GM12874 (cell line): ENCODE measurements around the gene IKZF1.

Experiments used
- TF ChIP-seq, protein P1 (sequence below): IDR thresholded peaks from 2 replicates; pipeline ENCODE4 v1.5.1; 2011; ENCODE audit warnings: low read depth, mild to moderate bottlenecking, control low read depth, low read length, moderate library complexity; ENCODE audit not compliant: insufficient read depth

The IKZF1 gene

DNA sequence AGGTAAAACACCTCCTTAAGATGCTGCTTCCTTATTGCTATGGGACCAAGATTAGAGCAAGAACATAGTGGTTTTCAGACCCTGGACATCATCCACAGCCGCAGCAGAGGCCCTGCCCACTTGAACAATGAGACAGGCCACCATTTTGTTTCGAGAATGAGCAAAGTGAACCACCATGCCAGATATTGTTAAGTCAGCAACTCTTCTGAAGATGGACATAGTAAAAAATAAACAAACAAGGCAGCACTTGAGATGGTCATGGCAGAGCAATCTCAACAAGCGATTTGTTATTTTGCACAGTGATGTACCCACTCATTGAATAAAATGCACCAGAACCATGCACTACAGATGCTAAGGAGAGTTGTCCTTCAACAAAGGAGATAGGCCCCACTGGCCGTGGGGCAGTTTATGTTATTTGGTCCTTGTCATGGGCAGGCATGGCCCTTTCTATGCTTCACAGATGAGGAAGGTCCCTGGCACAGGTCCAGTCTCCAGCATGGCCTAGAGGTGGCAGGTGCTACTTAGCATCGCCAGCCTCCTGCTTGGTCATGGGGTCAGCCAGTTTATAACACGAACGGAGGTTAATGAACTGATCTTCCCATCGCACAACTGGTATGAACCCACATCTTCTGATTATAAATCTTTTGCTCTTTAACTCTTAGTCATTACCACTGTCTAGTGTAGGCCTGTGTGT, 44.1 kb downstream of the IKZF1 start:
- TF ChIP-seq, protein P1, sequence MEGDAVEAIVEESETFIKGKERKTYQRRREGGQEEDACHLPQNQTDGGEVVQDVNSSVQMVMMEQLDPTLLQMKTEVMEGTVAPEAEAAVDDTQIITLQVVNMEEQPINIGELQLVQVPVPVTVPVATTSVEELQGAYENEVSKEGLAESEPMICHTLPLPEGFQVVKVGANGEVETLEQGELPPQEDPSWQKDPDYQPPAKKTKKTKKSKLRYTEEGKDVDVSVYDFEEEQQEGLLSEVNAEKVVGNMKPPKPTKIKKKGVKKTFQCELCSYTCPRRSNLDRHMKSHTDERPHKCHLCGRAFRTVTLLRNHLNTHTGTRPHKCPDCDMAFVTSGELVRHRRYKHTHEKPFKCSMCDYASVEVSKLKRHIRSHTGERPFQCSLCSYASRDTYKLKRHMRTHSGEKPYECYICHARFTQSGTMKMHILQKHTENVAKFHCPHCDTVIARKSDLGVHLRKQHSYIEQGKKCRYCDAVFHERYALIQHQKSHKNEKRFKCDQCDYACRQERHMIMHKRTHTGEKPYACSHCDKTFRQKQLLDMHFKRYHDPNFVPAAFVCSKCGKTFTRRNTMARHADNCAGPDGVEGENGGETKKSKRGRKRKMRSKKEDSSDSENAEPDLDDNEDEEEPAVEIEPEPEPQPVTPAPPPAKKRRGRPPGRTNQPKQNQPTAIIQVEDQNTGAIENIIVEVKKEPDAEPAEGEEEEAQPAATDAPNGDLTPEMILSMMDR, result no peak

DNA sequence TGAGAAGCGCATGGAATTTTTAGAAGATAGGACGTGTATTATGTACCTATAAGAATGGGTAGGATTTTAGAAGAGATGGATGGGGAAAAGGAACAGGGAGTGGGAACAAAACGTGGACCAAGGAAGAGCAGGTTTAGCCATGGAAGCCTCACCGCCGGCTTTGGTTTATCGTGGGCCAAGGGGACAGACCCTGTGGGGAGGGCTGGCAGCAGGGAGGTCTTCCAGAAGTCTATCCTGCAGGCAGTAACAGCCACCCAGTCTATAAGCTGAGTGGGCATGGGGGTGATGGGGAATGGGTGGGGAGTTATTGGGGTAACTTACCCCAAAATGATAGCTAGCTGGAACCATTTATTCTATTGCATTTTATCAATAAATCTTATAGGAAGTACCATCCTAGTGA, 44.9 kb downstream of the IKZF1 start:
- TF ChIP-seq, protein P1, result no peak

DNA sequence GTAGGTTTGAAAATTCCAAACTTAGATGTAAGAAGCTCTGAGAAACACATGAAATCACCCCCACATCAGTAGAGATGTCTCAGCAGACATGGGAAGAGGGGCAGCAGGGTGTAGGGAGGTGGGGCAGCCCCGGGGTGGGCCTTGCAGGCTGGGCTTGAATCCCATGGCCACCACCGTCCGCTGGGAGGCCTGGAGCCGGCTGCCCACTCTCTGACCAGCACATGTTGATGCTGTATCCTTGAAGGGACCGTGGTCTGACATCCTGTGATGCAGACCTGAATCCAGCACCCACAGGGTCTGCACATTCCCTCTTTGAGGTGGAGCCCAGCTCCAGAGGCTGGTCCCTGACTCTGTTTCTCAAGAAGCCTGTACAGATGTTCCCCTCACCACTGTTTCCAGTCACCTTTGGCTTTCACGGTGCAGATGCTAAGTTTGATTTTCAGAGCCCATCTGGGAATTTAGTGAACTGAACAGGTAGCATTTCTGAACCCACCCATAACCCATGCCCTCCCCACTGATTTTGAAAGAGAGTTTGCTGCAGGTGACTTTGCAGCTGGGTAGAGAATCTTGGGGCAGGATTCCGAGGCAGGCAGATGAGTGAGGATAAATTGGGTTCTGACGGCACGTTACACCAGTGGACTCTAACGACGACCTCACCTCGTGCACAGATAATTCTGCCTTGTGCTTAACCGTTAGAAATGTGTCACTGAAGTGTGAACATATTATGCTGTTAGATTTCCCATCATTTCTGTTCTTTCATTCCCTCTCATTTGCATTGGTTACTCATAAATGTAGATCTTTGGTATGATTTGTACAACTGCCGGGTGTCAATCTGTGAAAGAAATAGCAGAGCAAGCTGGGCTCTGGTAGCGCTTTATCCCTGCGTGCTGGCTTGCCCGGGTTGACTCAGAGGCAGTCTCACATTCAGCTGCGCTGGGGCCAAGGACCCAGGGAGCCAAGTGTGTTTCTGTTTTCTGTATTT, 45.7 kb downstream of the IKZF1 start:
- TF ChIP-seq, protein P1, result no peak

DNA sequence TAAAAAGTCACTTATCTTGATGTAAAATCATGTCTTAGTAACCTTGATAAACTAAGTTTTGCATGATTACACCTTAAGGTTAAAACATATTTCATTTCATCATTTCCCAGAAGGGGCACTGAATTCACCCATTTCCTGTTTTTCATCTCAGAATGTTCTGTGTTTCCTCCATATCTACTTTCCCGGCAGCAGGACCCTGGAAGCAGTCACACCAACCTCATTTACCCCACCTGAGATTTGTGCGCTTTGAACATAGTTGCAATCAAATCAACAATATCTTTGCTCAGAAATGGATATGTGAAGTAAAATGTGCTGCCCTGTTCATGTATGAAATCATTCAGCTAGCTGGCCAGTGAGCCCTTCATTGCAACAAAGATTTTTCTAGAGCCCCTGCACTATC, 46.8 kb downstream of the IKZF1 start:
- TF ChIP-seq, protein P1, result no peak

DNA sequence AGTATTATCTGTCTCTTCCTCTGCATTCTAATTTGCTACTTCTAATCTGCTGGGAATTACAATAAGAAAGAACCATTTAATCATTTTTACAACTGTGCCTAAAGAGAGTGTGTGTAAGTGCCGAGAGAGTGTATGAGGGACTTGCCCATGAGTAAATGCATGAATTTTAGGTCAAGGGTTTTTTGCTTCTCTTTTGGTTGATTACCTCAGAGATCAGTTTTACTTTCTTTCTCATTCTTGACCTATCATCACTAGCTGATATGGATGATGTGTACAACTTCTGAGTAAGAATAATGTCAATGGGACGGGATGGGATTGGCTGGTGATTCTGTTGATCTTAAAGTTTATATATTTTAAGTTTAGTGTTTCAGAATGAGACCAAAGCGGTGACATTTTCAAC, 47.8 kb downstream of the IKZF1 start:
- TF ChIP-seq, protein P1, result no peak

DNA sequence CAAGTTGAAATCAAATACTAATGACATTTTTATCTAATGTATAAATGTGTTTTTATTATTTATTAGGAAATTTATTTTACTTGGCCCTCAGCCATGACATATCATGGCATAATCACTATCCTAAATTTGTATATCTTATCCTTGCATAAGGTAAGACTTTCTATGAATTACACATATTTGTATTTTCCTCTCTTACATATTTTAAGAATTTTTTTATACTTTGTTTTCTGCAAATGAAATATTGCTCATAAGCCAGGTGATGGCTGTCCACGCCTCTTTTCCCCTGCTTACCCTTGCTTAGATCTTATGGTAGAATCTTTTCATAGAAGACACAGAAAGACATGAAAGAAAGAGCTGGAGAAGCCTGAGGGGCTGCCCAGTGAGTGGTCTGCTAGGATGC, 48.2 kb downstream of the IKZF1 start:
- TF ChIP-seq, protein P1, result no peak

DNA sequence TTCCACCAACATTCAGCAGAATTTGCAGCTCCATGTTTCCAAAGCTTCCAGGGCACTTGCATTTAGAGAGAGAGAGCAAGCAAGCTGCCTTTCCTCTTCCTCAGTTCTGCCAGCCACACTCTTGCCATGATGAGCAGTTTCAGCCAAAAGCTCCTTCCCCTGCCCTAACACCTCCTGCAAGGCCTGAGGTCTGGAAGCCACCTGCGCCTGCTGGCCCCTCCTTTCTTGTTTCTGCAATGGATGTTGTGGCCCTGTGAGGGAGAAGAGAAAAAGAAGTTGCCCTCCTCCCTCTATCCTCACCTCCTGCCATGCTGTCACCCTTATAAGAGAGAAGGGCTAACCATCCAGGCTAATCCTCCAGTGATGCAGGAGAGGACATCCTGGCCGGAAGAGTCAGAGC, 48.7 kb downstream of the IKZF1 start:
- TF ChIP-seq, protein P1, result no peak
